GM23338 (cell line): Measurements from ENCODE around the gene SP2. TPM values are rescaled to one million over a fixed set of nuclear protein-coding genes. Genes with fewer than 3 reads are reported as not detected.

Source experiments
- ATAC-seq: fragments of 200-7000 bp; cut with Tn5 transposase; 3 replicates; pipeline ENCODE4 v1.9.1; 2020
- DNase-seq: peaks from one replicate; pipeline ENCODE4 v3.0.0-alpha.2; 2015; ENCODE audit warnings: low spot score
- H2AFZ ChIP-seq: fragments of 200-600 bp; sonication (generic); 2 replicates; pipeline ENCODE4 v1.8.0; 2016; ENCODE audit warnings: antibody characterized with exemption, mild to moderate bottlenecking, moderate library complexity
- H3F3A ChIP-seq: fragments of 200-600 bp; sonication (generic); replicated peaks from 2 replicates; pipeline ENCODE4 v1.8.0; 2017; ENCODE audit warnings: antibody characterized with exemption, mixed run types, low read depth
- H3K27ac ChIP-seq: fragments of 200-600 bp; sonication (generic); 2 replicates; pipeline ENCODE4 v1.6.1; 2016; ENCODE audit warnings: low read depth
- H3K27me3 ChIP-seq: fragments of 200-600 bp; sonication (generic); 2 replicates; pipeline ENCODE4 v1.8.0; 2016; ENCODE audit warnings: mild to moderate bottlenecking, mixed run types, moderate library complexity; ENCODE audit not compliant: insufficient read depth
- H3K36me3 ChIP-seq: fragments of 200-600 bp; sonication (generic); 2 replicates; pipeline ENCODE4 v1.8.0; 2016; ENCODE audit warnings: mild to moderate bottlenecking; ENCODE audit not compliant: insufficient read depth
- H3K4me1 ChIP-seq: fragments of 200-600 bp; sonication (generic); 2 replicates; pipeline ENCODE4 v1.8.0; 2016; ENCODE audit warnings: mild to moderate bottlenecking, moderate library complexity; ENCODE audit not compliant: insufficient read depth
- H3K4me2 ChIP-seq: fragments of 200-600 bp; sonication (generic); 2 replicates; pipeline ENCODE4 v1.7.1; 2017; ENCODE audit warnings: mixed run types
- H3K4me3 ChIP-seq: fragments of 200-600 bp; sonication (generic); 2 replicates; pipeline ENCODE4 v1.6.1; 2016; ENCODE audit warnings: mixed run types
- H3K79me2 ChIP-seq: fragments of 200-600 bp; sonication (generic); replicated peaks from 2 replicates; pipeline ENCODE4 v1.8.0; 2017; ENCODE audit warnings: mild to moderate bottlenecking; ENCODE audit not compliant: insufficient read depth
- H3K9me2 ChIP-seq: fragments of 200-600 bp; sonication (generic); 2 replicates; pipeline ENCODE4 v1.8.0; 2017; ENCODE audit not compliant: insufficient read depth
- H4K20me1 ChIP-seq: fragments of 200-600 bp; sonication (generic); replicated peaks from 2 replicates; pipeline ENCODE4 v1.8.0; 2017; ENCODE audit warnings: mild to moderate bottlenecking; ENCODE audit not compliant: insufficient read depth
- H3K27ac Mint-ChIP-seq: 2 replicates; pipeline ENCODE4 v1.8.0; 2020; ENCODE audit warnings: inconsistent platforms, mild to moderate bottlenecking, moderate library complexity, mixed read lengths
- H3K27me3 Mint-ChIP-seq: 3 replicates; pipeline ENCODE4 v1.8.0; 2022; ENCODE audit warnings: low read depth, mild to moderate bottlenecking, moderate library complexity, mixed read lengths, inconsistent platforms; ENCODE audit not compliant: insufficient read depth, poor library complexity
- H3K36me3 Mint-ChIP-seq: 3 replicates; pipeline ENCODE4 v1.8.0; 2021; ENCODE audit warnings: low read depth, mild to moderate bottlenecking, inconsistent platforms, moderate library complexity, mixed read lengths
- H3K4me1 Mint-ChIP-seq: 3 replicates; pipeline ENCODE4 v1.8.0; 2020; ENCODE audit warnings: mild to moderate bottlenecking, inconsistent platforms, mixed read lengths
- H3K4me3 Mint-ChIP-seq: 3 replicates; pipeline ENCODE4 v1.8.0; 2021; ENCODE audit warnings: moderate library complexity, mild to moderate bottlenecking, inconsistent platforms, mixed read lengths
- H3K9me3 Mint-ChIP-seq: 3 replicates; pipeline ENCODE4 v1.8.0; 2020; ENCODE audit warnings: moderate library complexity, mild to moderate bottlenecking, inconsistent platforms, mixed read lengths
- NANOG ChIP-seq: IDR thresholded peaks from 2 replicates; pipeline ENCODE4 v1.6.1; 2016; ENCODE audit warnings: antibody characterized with exemption, borderline replicate concordance
- POLR2AphosphoS5 ChIP-seq: IDR thresholded peaks from 2 replicates; pipeline ENCODE4 v1.6.1; 2016; ENCODE audit warnings: antibody characterized with exemption, low read depth
- STAT1 ChIP-seq: IDR thresholded peaks from one replicate; pipeline ENCODE4 v1.6.1; 2016; ENCODE audit warnings: antibody characterized with exemption; ENCODE audit not compliant: unreplicated experiment
- ZNF114 ChIP-seq: fragments of 250-450 bp; sonication (Bioruptor Pico); IDR thresholded peaks from 2 replicates; pipeline ENCODE4 v1.5.0; 2020; ENCODE audit warnings: mild to moderate bottlenecking, moderate library complexity
- polyA plus RNA-seq: library from polyadenylated mRNA; unstranded; fragments of >200 nt; fragmentation: Nextera tagmentation; extraction: Ambion mirVana; gene quantifications from 2 replicates; pipeline ENCODE4 v1.2.1, GENCODE V29; 2016
- total RNA-seq: library from RNA; depleted of rRNA; stranded (reverse); fragments of >200 nt; shearing (Covaris generic); gene quantifications from 2 replicates; pipeline ENCODE4 v1.2.3, GENCODE V29; 2014
- TF ChIP-seq, protein P1 (sequence below): IDR thresholded peaks from 2 replicates; pipeline ENCODE4 v1.6.1; 2016; ENCODE audit warnings: antibody characterized with exemption

The SP2 gene
- total and polyA plus RNA-seq, 2 experiments from 2014 or later: 6.0 to 12.9 TPM

- no peak overlapping the region for H3K27ac ChIP-seq
- no peaks in the 10 kb centered on the region for H3K36me3 ChIP-seq
- ATAC-seq (peak; percentile 70), DNase-seq (peak; percentile 76)
- Mint-ChIP-seq H3K4me3 (peak overlapping the region; percentile 64), H3K27ac (no peak overlapping the region), H3K36me3 (no peaks in the 10 kb centered on the region), H3K27me3 (peaks cover 53% of the 10 kb centered on the region), H3K9me3 (no peaks in the 10 kb centered on the region), H3K4me1 (peaks cover 57% of the 10 kb centered on the region)
- no peaks in the 10 kb centered on the region for H3K79me2 ChIP-seq
- peak overlapping the region; percentile 75 for H3K4me3 ChIP-seq
- H3F3A ChIP-seq: peaks cover 6% of the 10 kb centered on the region; the same call in 1 of the 2 replicates
- H4K20me1 ChIP-seq: peaks cover 5% of the 10 kb centered on the region; the same call in 1 of the 2 replicates
- H3K4me2 ChIP-seq: peak overlapping the region; percentile 95
- peak overlapping the region; percentile 98 for H2AFZ ChIP-seq
- H3K9me2 ChIP-seq: no peaks in the 10 kb centered on the region
- peaks cover 47% of the 10 kb centered on the region for H3K4me1 ChIP-seq
- 0 out of 2 replicates have a peak, but pooled peaks have one; percentile 20 for TF ChIP-seq POLR2AphosphoS5
- TF ChIP-seq STAT1: no peak
- TF ChIP-seq, protein P1, sequence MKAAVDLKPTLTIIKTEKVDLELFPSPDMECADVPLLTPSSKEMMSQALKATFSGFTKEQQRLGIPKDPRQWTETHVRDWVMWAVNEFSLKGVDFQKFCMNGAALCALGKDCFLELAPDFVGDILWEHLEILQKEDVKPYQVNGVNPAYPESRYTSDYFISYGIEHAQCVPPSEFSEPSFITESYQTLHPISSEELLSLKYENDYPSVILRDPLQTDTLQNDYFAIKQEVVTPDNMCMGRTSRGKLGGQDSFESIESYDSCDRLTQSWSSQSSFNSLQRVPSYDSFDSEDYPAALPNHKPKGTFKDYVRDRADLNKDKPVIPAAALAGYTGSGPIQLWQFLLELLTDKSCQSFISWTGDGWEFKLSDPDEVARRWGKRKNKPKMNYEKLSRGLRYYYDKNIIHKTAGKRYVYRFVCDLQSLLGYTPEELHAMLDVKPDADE: no peak
- H3K27me3 ChIP-seq: peaks cover 71% of the 10 kb centered on the region
These were observed 23.3 kb upstream of the SP2 start for GRCh38 chr17:47872651-47873161.

DNA sequence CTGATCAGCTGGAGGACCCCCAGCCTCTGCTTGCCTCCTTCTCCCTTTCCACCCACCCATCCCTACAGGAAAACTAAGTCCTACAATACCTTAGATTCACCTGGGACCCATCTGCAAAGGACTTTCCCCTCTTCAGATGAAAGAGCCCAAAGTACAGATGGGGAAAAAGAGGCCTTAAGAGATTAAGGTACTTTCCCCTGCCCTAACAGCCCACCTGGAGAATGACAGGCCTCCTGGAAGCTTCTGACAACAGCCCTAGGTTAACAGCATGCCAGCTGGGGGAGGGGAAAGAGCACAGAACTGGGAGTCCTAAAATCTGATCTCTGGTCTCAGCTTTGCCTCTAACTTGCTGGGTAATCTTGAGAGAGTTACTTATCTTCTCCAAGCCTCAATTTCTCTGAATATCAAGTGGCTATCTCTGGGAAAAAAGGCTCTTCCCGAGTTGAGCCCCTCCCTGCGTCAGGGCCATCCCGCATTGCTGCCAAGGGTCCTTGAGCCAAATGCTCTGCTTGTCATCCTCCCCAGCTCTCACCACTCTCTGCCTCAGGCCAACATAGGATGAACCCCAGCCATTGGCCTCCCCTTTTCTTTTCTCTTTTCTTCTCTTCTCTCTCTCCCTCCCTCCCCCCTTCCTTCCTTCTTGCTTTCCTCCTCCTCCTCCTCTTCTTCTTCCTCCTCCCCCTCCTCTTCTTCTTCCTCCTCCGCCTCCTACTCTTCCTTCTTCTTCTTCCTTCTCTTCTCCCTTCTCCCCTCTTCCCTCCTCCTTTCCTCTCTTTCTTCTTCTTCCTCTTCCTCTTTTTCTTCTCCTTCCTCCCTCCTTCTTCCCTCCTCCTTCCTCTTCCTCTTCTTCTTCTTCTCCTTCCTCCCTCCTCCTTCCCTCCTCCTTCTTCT is 22.6 kb upstream of the SP2 start:
- Mint-ChIP-seq H3K4me3 (peak overlapping the region; percentile 64), H3K36me3 (no peaks in the 10 kb centered on the region), H3K27ac (no peak overlapping the region), H3K9me3 (no peaks in the 10 kb centered on the region), H3K27me3 (peaks cover 48% of the 10 kb centered on the region), H3K4me1 (peaks cover 64% of the 10 kb centered on the region)
- DNase-seq (peak; percentile 34), ATAC-seq (no peak)
- peaks cover 5% of the 10 kb centered on the region; the same call in 1 of the 2 replicates for H4K20me1 ChIP-seq
- peaks cover 6% of the 10 kb centered on the region; the same call in 1 of the 2 replicates for H3F3A ChIP-seq
- H3K9me2 ChIP-seq: no peaks in the 10 kb centered on the region
- no peaks in the 10 kb centered on the region for H3K79me2 ChIP-seq
- TF ChIP-seq NANOG (0 out of 2 replicates have a peak, but pooled peaks have one; percentile 4), ZNF114 (CRISPR knock-in tag) (no peak)
- no peak overlapping the region for H3K27ac ChIP-seq
- peaks cover 49% of the 10 kb centered on the region for H3K4me1 ChIP-seq
- H3K27me3 ChIP-seq: peaks cover 66% of the 10 kb centered on the region
- no peaks in the 10 kb centered on the region for H3K36me3 ChIP-seq
- no peak overlapping the region for H2AFZ ChIP-seq
- H3K4me3 ChIP-seq: peak overlapping the region; percentile 75
- H3K4me2 ChIP-seq: peak overlapping the region; percentile 95
